HL-60/S4 treated with phorbol 12-myristate 13-acetate at 8.2 ng/mL for 4 days and 3 days (cell line): Measurements from ENCODE around the gene CFAP77.

Experiments
- in situ Hi-C: fragments of 300-500 bp; cut with MboI; formaldehyde crosslinking; loops from 2 replicates; pipeline ENCODE4 v1.15.0; 2022; ENCODE audit warnings: low sequenced_read_pairs

Gene CFAP77

DNA sequence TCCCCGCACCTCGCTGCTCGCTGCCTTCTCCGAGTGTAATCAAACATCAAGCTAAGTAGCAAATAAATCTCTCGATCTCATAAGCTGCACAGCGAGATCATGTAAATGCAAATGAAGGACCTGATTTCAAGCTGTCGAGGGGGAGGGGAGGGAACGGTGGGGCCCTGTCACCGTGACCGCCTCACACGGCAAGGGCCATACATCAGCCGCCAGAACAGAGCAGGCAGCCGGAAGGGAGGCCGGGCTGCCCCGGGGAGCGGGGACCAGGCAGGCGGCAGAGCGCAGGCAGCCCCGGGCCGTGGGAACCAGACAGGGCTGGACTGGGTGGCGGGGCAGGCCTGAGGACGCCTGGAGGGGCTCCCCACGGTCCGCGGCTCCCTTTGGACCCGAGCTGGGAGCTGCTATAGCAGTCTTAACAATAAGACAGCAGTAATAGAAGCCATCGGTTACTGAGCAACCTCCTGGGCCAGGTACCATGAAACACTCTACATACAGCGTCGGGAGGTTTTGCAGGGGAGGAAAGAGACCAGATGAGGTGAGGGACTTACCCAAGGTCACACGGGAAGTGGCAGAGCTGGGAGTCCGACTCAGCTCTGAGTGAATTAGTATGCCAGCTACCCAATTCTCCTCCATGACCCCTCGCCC, 76.8 kb downstream of the CFAP77 start:
- in situ Hi-C loops, result no loop called here

- in situ Hi-C loops, result no loop called here
Observed at GRCh38 chr9:132487351-132487791, 77.4 kb downstream of the CFAP77 start.

GRCh38 chr9:132487980-132488535, 78.0 kb downstream of the CFAP77 start:
- in situ Hi-C loops, result no loop called here

GRCh38 chr9:132488626-132489025, 78.6 kb downstream of the CFAP77 start:
- in situ Hi-C loops, result no loop called here

DNA sequence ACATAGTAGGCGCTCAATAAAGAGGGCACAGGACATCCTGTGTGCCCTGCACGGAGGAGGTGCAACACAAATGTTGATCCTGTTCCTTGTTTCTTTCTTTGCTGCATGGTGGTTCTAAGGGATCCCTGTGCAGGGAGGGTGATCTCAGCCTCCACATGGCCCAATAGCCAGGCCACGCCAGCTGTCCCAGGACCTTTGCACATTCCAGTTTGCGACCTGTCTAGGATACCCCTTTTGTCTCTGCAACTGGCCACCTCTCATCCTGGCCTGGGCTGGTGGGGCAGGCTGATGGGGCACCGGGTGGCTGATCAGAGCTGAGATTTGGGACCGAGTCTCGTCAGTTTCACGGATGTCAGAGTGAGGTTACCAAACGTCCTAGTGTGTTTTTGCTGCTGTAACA, 79.5 kb downstream of the CFAP77 start:
- in situ Hi-C loops, result no loop called here

GRCh38 chr9:132494857-132495256, 84.8 kb downstream of the CFAP77 start:
- in situ Hi-C loops, result no loop called here

GRCh38 chr9:132497731-132498130, 87.7 kb downstream of the CFAP77 start:
- in situ Hi-C loops, result no loop called here

- in situ Hi-C loops, result no loop called here
Observed at GRCh38 chr9:132498531-132499210, 88.7 kb downstream of the CFAP77 start.

- in situ Hi-C loops, result no loop called here
Observed at GRCh38 chr9:132499251-132499650, 89.2 kb downstream of the CFAP77 start.

DNA sequence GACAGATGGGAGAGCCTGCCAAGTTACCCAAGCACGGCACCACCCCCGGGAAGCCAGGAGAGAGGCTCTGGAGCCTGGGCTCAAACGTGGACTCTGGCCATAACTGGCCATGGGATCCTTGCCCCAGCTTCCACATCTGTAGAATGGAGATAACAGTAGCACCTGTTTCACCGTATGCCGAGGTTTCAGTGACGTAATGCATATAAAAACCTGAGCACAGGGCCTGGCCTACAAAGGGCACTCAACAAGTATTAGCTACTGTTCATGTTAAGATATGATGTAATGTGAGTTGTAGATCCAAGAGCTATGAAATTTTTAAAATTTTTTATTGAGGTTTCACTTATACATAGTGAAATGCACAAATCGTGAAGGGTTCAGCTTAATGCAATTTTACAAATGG, 90.2 kb downstream of the CFAP77 start:
- in situ Hi-C loops, result no loop called here

- in situ Hi-C loops, result no loop called here
Observed at GRCh38 chr9:132502480-132502879, 92.5 kb downstream of the CFAP77 start.

DNA sequence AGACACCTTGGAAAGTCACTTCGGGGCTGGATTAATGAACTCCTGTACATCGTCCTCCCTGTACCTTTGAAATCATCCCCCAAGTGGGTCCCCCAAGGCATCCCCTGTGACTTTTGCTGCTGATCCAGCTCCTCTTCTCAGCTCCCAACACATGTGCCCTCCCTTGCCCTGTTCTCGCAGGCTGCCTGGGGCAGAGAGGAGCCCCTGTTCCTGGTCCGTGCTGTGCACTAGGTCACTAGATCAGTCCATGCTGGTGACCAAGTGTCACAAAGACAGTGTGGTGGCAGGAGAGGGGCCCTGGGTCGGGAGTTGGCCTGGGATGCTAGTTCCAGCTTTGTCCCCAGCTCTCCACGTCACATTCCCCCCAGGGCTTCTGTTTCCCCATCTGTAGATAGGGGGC, 93.1 kb downstream of the CFAP77 start:
- in situ Hi-C loops, result no loop called here

- in situ Hi-C loops, result no loop called here
Observed at GRCh38 chr9:132504488-132504887, 94.5 kb downstream of the CFAP77 start.

GRCh38 chr9:132505991-132506655, 96.1 kb downstream of the CFAP77 start:
- in situ Hi-C loops, result no loop called here

DNA sequence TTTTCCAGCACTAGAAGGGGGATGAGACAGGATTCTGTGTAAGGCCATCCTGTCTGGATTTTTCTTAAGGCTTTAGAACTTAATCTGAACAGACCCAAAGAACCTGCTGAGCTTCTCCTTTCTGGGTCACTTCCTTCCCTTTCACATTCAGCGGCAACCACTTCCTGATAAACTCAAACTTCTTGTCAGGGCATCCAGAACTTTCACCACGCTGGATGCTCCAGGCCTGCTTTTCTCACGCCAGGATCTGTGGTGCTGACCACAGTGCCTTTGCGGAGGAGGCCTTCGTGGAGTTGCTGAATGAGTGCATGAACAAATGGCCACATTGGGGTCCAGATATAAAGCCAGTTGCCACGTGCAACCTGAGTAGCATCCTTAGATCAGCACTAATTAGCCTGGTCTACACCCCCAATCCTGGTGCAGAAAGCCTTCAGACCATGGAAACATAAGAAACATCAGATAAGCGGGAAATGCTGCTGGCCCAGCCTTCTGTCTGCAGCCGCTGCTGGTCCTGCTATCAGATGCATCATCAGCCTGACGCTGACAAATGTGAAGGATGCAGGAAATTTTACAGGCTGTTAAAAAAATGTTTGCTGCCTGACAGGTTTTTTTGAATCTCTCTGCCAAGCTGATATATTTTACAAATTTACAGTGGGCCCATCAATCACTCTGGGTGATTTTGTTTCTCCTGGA, 97.1 kb downstream of the CFAP77 start:
- in situ Hi-C loops, result no loop called here

GRCh38 chr9:132507670-132508469, 97.9 kb downstream of the CFAP77 start:
- in situ Hi-C loops, result no loop called here

DNA sequence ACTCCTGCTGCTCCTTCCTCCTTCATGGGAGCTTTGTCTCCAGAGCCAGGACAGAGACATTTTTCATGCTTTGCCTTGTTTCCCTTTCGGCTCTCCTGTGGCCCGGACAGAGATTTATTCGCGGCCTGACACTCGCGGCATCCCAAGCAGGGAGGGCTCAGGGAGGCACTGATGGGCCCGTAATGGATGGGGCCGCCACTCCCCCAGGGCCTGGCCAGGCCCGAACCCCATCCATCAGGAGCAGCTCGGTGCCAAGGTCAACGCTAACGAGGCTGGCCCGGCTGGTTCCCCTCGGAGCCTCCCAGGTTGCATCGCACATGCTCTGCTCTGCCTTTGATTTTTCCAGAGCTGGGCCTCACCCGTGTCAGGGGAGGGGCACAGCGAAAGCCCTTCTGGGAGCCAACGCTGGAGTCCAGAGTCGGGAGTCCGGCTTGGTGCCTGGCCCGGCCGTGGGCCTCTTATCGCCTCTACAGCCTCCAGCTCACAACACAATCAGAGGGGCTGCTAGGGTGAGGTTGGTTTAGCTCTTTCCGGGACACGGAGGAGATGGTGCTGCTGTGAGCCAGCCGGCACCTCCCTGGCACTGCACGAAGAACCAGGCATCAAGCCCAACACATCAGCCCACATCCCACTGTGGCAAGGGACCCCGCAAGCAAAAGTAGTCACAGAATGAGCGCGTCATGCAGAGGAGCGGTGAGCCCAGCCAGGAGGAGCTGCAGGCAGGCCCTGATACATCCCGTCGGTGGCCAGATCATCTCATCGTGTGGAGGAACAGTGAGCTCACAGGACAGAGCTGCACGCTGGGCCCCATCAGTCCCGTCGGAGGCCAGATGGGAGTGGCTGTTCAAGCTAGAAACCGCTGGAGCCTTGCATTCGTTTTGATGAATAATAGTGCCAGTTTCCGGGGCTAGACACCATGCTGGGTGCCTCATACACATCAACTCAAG, 100.2 kb downstream of the CFAP77 start:
- in situ Hi-C loops, result no loop called here

DNA sequence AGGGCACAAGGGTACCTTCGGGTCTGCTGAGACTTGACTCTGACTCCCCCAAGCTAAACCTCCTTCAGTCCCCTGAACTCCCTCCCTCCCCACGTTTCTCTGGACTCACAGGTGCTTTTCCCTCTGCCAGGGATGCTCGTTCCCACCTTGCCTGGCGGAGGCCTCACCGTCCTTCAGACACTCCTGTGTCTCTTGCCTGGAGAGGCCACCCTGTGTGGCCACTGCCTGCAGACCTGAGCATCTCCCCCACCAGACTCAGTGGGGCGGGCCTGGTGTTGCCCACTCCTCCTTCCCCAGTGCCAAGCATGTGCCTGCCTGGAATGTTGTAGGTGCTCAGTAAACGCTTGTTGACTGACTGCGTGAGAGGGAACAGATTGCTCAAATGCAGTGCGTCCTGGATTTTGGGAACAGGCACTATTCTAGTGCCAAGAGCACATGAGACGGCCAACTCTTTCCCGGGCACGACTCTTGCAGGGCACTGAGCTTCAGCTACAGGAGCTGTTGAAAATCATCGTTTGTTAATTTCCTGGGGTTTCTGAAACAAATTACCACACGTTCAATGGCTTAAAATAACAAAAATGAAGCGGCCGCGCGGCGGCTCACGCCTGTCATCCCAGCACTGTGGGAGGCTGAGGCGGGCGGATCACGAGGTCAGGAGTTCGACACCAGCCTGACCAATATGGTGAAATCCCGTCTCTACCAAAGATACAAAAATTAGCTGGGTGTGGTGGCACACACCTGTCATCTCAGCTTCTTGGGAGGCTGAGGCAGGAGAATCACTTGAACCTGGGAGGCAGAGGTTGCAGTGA, 101.4 kb downstream of the CFAP77 start:
- in situ Hi-C loops, result no loop called here

GRCh38 chr9:132513416-132513815, 103.4 kb downstream of the CFAP77 start:
- in situ Hi-C loops, result no loop called here
